Subcutaneous adipose tissue (tissue), 4 donors: ENCODE data around the gene RAD51B. TPM values are rescaled to one million over a fixed set of nuclear protein-coding genes. Genes with fewer than 3 reads are reported as not detected.

Experiments
- CTCF ChIP-seq: fragments of 450-650 bp; IDR thresholded peaks from one replicate; pipeline ENCODE4 v1.5.1; 2016; ENCODE audit warnings: low read depth, mild to moderate bottlenecking, control low read depth, antibody characterized with exemption, moderate library complexity
- total RNA-seq, 4 donors: library from RNA; depleted of rRNA; stranded (reverse); fragments of >200 nt; gene quantifications; one replicate each; pipeline ENCODE4 v1.1.0, GENCODE V29; 2016

The RAD51B gene
- total RNA-seq, 4 donors from 2014 or later, result 9.7 to 24.1 (median 16.7) TPM

GRCh38 chr14:68678471-68678870 is 858.9 kb downstream of the RAD51B start:
- no peak for TF ChIP-seq CTCF

- TF ChIP-seq CTCF, result no peak
Observed at GRCh38 chr14:68679301-68679700, 859.7 kb downstream of the RAD51B start.

GRCh38 chr14:68679746-68680467 is 860.3 kb downstream of the RAD51B start:
- TF ChIP-seq CTCF, result no peak

GRCh38 chr14:68680541-68681051 is 861.0 kb downstream of the RAD51B start:
- TF ChIP-seq CTCF, result no peak

- no peak for TF ChIP-seq CTCF
Observed at GRCh38 chr14:68681256-68682011, 861.9 kb downstream of the RAD51B start.

GRCh38 chr14:68682166-68683103 is 862.9 kb downstream of the RAD51B start:
- TF ChIP-seq CTCF, result no peak

GRCh38 chr14:68683326-68683725 is 863.7 kb downstream of the RAD51B start:
- TF ChIP-seq CTCF, result no peak
